K562 (cell line): ENCODE data around the gene PLXNA2. TPM values are rescaled to one million over a fixed set of nuclear protein-coding genes. Genes with fewer than 3 reads are reported as not detected.

Experiments used
- CBX5 ChIP-seq: IDR thresholded peaks from 2 replicates; pipeline ENCODE4 v1.6.1; 2014; ENCODE audit warnings: low read depth, borderline replicate concordance
- CHD4 ChIP-seq: fragments of 200-600 bp; sonication (generic); IDR thresholded peaks from 3 replicates; pipeline ENCODE4 v1.6.1; 2012; ENCODE audit warnings: low read depth, mild to moderate bottlenecking, mixed read lengths, low read length, inconsistent platforms; ENCODE audit not compliant: insufficient read depth, insufficient replicate concordance, poor library complexity, severe bottlenecking
- FOSL1 ChIP-seq: fragments of 200-800 bp; sonication (Bioruptor generic); conservative IDR thresholded peaks from 2 replicates; pipeline ENCODE4 v1.6.1; 2016; ENCODE audit warnings: missing genetic modification characterization, missing compliant biosample characterization
- POLR2AphosphoS5 ChIP-seq: IDR thresholded peaks from 2 replicates; pipeline ENCODE4 v1.6.1; 2011; ENCODE audit warnings: mild to moderate bottlenecking, low read depth, low read length, moderate library complexity; ENCODE audit not compliant: control insufficient read depth, insufficient read depth
- RAD51 ChIP-seq: fragments of 450-650 bp; IDR thresholded peaks from 2 replicates; pipeline ENCODE4 v1.7.1; 2016; ENCODE audit warnings: low read depth, mild to moderate bottlenecking, borderline replicate concordance
- SMARCC2 ChIP-seq: fragments of 450-650 bp; IDR thresholded peaks from 2 replicates; pipeline ENCODE4 v1.6.1; 2017; ENCODE audit warnings: antibody characterized with exemption, moderate library complexity, mild to moderate bottlenecking, low read depth
- TCF7L2 ChIP-seq: fragments of 150-350 bp; IDR thresholded peaks from 2 replicates; pipeline ENCODE4 v1.6.1; 2016; ENCODE audit warnings: low read depth, mild to moderate bottlenecking, low read length, moderate library complexity
- ZC3H4 ChIP-seq: sonication (generic); formaldehyde crosslinking; IDR thresholded peaks from 2 replicates; pipeline ENCODE4 v1.9.0; 2021; ENCODE audit warnings: missing genetic modification reagents, borderline replicate concordance
- ZFPM2 ChIP-seq: fragments of 250-450 bp; sonication (Bioruptor Pico); IDR thresholded peaks from 2 replicates; pipeline ENCODE4 v1.5.1; 2022; ENCODE audit warnings: mild to moderate bottlenecking
- polyA plus RNA-seq, 8 experiments: library from polyadenylated mRNA; depleted of rRNA in 4 of 8; stranded (reverse) in 5 of 8; unstranded in 3 of 8; fragments of >200 nt; fragmentation: Nextera tagmentation in 2 of 8; fragmentation: Illumina TruSeq in 1 of 8; extraction: Ambion mirVana in 2 of 8; extraction: Trizol in 1 of 8; gene quantifications; 2 replicates each; pipeline versions ENCODE4 v1.2.1 to v1.2.3, GENCODE V29; 2011 to 2014; ENCODE audit warnings: inconsistent platforms in 1 of 8, missing spikeins in 1 of 8
- total RNA-seq, 7 experiments: library from RNA; depleted of rRNA in 6 of 7; stranded (reverse); fragments of >200 nt in 6 of 7; fragmentation: Illumina TruSeq in 2 of 7; extraction: Trizol in 2 of 7; gene quantifications; 2 replicates each; pipeline versions ENCODE4 v1.2.1 to v1.2.3, GENCODE V29; 2011 to 2021; ENCODE audit warnings: low replicate concordance in 1 of 7
- TF ChIP-seq, protein P1 (sequence below): fragments of 450-650 bp; IDR thresholded peaks from 2 replicates; pipeline ENCODE4 v1.6.1; 2016; ENCODE audit warnings: missing biosample characterization, missing genetic modification characterization
- TF ChIP-seq, protein P2 (sequence below): fragments of 200-800 bp; sonication (Bioruptor generic); IDR thresholded peaks from 2 replicates; pipeline ENCODE4 v1.6.1; 2017; ENCODE audit warnings: missing genetic modification characterization, missing compliant biosample characterization
- TF ChIP-seq, protein P3 (sequence below): fragments of 450-650 bp; IDR thresholded peaks from 2 replicates; pipeline ENCODE4 v1.6.1; 2016
- TF ChIP-seq, protein P4 (sequence below): IDR thresholded peaks from 2 replicates; pipeline ENCODE4 v1.6.1; 2011; ENCODE audit not compliant: insufficient read length; ENCODE audit errors: extremely low read depth
- TF ChIP-seq, protein P5 (sequence below): fragments of 200-800 bp; sonication (Bioruptor generic); IDR thresholded peaks from 2 replicates; pipeline ENCODE4 v1.6.1; 2017; ENCODE audit warnings: missing genetic modification characterization, missing compliant biosample characterization
- TF ChIP-seq, protein P6 (sequence below): fragments of 450-650 bp; formaldehyde crosslinking; IDR thresholded peaks from 2 replicates; pipeline ENCODE4 v1.4.0; 2022; ENCODE audit warnings: mild to moderate bottlenecking, moderate library complexity
- TF ChIP-seq, protein P7 (sequence below): sonication (generic); IDR thresholded peaks from 2 replicates; pipeline ENCODE4 v1.6.1; 2016

Gene PLXNA2
- total and polyA plus RNA-seq, 9 of the 15 experiments (the other 6 are each of a cell fraction or from before 2014, with no cell fraction given) = 0.01 to 1.3 (median 0.32) TPM

DNA sequence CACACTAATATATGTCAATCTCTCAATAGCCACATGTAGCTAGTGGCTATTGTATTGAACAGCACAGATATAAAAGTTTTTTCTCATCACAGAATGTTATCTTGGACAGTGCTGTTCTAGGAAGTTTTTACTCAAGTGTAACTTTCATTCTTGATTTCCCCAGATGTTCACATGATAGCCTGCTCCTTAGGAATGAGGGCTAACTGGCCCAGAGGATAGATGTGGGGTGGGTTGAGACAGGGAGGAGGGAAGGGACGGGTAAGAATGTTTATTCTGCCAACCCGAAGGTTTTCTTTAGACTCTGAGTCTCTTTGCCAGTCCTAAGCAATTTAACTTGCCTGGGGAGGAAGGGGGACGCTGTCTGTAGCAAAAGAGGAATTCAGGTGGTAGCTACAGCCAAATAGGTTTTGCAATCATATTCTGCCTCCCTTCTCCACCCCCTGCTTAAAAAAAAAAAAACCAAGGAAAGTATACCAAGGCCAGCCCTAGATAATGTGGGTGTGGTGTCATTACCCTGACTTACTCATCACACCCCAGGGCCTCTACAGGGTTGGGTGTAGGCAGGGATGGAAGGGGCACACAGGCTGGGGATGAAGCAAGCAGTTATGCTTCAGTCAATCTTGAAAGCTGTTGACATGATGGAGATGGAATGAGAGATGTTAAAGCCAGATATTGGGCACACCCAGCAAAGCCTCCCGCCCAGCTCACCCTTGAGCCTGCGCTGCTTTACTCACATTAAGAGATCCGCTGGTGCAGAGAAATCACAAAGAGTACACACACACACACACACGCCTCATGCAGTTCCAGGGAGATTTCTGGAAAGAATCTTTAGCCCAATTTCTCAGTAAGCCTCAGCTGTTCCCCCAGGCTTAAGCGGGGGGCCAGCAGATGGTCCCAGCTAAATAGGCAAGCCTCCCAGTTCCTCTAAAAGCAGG lies 59.9 kb downstream of the PLXNA2 start (continued):
- peak; percentile 69 for TF ChIP-seq POLR2AphosphoS5
- TF ChIP-seq, protein P1, sequence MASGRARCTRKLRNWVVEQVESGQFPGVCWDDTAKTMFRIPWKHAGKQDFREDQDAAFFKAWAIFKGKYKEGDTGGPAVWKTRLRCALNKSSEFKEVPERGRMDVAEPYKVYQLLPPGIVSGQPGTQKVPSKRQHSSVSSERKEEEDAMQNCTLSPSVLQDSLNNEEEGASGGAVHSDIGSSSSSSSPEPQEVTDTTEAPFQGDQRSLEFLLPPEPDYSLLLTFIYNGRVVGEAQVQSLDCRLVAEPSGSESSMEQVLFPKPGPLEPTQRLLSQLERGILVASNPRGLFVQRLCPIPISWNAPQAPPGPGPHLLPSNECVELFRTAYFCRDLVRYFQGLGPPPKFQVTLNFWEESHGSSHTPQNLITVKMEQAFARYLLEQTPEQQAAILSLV (tag) = no peak
- peak; percentile 89 for TF ChIP-seq SMARCC2
- TF ChIP-seq, protein P2, sequence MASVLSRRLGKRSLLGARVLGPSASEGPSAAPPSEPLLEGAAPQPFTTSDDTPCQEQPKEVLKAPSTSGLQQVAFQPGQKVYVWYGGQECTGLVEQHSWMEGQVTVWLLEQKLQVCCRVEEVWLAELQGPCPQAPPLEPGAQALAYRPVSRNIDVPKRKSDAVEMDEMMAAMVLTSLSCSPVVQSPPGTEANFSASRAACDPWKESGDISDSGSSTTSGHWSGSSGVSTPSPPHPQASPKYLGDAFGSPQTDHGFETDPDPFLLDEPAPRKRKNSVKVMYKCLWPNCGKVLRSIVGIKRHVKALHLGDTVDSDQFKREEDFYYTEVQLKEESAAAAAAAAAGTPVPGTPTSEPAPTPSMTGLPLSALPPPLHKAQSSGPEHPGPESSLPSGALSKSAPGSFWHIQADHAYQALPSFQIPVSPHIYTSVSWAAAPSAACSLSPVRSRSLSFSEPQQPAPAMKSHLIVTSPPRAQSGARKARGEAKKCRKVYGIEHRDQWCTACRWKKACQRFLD (CRISPR knock-in tag) = no peak
- TF ChIP-seq ZFPM2 (CRISPR knock-in tag) = no peak
- TF ChIP-seq, protein P3, sequence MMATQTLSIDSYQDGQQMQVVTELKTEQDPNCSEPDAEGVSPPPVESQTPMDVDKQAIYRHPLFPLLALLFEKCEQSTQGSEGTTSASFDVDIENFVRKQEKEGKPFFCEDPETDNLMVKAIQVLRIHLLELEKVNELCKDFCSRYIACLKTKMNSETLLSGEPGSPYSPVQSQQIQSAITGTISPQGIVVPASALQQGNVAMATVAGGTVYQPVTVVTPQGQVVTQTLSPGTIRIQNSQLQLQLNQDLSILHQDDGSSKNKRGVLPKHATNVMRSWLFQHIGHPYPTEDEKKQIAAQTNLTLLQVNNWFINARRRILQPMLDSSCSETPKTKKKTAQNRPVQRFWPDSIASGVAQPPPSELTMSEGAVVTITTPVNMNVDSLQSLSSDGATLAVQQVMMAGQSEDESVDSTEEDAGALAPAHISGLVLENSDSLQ = peak; percentile 86
- TF ChIP-seq, protein P4, sequence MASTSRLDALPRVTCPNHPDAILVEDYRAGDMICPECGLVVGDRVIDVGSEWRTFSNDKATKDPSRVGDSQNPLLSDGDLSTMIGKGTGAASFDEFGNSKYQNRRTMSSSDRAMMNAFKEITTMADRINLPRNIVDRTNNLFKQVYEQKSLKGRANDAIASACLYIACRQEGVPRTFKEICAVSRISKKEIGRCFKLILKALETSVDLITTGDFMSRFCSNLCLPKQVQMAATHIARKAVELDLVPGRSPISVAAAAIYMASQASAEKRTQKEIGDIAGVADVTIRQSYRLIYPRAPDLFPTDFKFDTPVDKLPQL = no peak
- TF ChIP-seq, protein P5, sequence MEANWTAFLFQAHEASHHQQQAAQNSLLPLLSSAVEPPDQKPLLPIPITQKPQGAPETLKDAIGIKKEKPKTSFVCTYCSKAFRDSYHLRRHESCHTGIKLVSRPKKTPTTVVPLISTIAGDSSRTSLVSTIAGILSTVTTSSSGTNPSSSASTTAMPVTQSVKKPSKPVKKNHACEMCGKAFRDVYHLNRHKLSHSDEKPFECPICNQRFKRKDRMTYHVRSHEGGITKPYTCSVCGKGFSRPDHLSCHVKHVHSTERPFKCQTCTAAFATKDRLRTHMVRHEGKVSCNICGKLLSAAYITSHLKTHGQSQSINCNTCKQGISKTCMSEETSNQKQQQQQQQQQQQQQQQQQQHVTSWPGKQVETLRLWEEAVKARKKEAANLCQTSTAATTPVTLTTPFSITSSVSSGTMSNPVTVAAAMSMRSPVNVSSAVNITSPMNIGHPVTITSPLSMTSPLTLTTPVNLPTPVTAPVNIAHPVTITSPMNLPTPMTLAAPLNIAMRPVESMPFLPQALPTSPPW = peak; percentile 80
- TF ChIP-seq TCF7L2 = no peak
- TF ChIP-seq CBX5 = no peak
- TF ChIP-seq RAD51 = no peak
- no peak for TF ChIP-seq CHD4
- TF ChIP-seq FOSL1 (tag) = peak; percentile 96
- TF ChIP-seq, protein P6, sequence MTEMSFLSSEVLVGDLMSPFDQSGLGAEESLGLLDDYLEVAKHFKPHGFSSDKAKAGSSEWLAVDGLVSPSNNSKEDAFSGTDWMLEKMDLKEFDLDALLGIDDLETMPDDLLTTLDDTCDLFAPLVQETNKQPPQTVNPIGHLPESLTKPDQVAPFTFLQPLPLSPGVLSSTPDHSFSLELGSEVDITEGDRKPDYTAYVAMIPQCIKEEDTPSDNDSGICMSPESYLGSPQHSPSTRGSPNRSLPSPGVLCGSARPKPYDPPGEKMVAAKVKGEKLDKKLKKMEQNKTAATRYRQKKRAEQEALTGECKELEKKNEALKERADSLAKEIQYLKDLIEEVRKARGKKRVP (CRISPR knock-in tag) = peak; percentile 4; the same call in 1 of the 2 replicates
- TF ChIP-seq ZC3H4 = no peak
- TF ChIP-seq, protein P7, sequence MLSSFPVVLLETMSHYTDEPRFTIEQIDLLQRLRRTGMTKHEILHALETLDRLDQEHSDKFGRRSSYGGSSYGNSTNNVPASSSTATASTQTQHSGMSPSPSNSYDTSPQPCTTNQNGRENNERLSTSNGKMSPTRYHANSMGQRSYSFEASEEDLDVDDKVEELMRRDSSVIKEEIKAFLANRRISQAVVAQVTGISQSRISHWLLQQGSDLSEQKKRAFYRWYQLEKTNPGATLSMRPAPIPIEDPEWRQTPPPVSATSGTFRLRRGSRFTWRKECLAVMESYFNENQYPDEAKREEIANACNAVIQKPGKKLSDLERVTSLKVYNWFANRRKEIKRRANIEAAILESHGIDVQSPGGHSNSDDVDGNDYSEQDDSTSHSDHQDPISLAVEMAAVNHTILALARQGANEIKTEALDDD = peak; percentile 83
